AG09319 (cell line): Measurements from ENCODE around the gene VTI1A.

Source experiments
- DNase-seq: peaks from one replicate; pipeline ENCODE4 v3.0.0-alpha.2; 2010; ENCODE audit warnings: low read depth; ENCODE audit errors: extremely low read depth
- TF ChIP-seq, protein P1 (sequence below): IDR thresholded peaks from 2 replicates; pipeline ENCODE4 v1.5.1; 2011; ENCODE audit warnings: low read depth, mild to moderate bottlenecking, inconsistent platforms, low read length, moderate library complexity

VTI1A gene

DNA sequence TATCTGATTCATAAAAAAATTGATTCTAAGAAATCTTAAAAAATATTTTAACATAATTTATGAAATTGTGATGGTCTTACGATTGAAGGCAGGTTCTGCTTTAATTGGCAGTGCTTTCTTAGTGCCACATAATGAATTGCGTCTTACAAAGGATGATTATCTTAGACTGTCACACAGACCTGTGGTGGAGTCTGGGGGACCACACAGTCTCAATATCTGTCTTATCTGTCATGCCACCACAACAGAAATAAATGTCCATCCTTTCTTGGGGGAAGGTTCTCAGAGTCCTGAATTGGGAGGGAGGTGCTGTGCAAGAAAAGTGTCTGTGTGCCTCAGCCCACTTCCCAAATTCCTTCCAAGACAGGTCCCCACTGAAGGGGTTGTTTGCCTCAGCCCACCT lies 34.3 kb upstream of the VTI1A start:
- no peak for DNase-seq
- TF ChIP-seq, protein P1, sequence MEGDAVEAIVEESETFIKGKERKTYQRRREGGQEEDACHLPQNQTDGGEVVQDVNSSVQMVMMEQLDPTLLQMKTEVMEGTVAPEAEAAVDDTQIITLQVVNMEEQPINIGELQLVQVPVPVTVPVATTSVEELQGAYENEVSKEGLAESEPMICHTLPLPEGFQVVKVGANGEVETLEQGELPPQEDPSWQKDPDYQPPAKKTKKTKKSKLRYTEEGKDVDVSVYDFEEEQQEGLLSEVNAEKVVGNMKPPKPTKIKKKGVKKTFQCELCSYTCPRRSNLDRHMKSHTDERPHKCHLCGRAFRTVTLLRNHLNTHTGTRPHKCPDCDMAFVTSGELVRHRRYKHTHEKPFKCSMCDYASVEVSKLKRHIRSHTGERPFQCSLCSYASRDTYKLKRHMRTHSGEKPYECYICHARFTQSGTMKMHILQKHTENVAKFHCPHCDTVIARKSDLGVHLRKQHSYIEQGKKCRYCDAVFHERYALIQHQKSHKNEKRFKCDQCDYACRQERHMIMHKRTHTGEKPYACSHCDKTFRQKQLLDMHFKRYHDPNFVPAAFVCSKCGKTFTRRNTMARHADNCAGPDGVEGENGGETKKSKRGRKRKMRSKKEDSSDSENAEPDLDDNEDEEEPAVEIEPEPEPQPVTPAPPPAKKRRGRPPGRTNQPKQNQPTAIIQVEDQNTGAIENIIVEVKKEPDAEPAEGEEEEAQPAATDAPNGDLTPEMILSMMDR = no peak

DNA sequence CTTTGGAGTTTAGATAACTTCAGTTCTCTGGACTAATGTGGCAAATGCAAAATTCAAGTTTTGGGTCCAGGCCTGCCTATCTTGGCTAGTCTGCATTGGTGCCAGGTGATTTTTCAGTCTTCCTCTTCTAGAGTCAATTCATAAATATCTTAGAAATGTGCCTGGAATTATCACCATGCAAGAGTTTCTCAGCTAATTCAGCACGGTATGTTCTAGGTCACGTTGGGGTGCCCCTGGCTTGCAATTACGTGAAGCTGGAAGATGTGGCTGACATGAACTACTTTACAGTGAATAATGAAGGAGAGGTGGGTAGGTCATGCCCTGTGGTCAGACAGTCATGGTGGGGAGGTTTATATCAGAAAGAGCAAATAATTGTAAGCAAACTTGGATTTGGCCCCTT lies 25.3 kb upstream of the VTI1A start:
- no peak for DNase-seq
- TF ChIP-seq, protein P1 = no peak

DNA sequence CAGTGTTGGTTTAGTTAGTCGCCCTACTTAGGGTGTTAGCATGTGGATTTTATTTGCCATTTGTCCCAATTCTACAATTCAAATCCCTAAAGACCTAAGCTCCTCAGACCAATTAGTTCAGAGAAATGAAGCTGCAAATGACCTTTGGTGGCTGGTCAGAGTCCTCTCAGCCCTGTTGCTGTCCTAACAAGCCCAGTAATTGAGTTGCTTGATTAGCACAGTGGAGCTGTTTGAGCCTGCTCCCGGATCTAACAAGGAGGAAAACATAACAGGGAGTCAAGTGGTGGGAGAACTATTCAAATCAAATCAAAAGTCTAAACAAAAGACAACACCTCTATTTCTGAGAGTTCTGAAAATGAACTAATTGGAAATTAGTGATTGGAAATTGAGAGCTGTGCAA lies 22.4 kb upstream of the VTI1A start:
- DNase-seq = no peak
- TF ChIP-seq, protein P1 = no peak

DNA sequence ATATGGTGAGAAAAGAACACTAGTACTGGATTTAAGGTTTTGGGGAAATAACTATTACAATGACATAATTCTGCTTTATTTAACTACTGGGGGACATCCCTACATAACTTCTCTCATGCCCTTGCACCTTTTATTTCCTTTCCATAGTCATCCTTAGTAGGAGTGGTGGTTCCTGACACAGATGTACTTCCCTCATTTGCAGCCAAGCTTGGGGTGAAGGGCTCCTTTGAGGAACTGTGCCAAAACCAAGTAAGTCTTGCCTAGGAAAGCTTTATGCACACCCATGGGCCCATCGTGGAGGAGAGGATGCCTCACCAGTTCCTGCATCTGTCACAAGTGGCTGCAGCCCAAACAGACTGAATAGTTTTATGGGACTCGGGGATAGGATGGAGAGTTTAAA lies 20.9 kb upstream of the VTI1A start:
- TF ChIP-seq, protein P1 = no peak
- no peak for DNase-seq

DNA sequence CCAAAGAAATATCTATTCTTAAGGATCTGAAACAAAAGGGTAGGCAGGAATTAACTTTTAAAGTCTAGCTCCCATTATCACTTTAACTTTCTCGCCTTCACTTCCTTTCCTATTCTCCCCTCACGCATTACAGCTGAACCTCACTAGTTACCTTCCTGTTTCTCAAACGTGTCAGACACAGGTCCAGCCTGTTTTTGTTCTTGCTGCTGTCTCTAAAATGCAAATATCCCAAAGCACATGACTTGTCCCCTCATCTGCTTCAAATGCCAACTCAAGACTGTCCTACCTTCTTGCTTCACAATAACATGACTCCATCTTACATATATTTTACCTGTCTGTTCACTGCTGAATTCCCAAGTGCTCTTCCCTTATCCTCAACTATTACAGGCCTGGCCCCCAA lies 17.9 kb upstream of the VTI1A start:
- DNase-seq = no peak

DNA sequence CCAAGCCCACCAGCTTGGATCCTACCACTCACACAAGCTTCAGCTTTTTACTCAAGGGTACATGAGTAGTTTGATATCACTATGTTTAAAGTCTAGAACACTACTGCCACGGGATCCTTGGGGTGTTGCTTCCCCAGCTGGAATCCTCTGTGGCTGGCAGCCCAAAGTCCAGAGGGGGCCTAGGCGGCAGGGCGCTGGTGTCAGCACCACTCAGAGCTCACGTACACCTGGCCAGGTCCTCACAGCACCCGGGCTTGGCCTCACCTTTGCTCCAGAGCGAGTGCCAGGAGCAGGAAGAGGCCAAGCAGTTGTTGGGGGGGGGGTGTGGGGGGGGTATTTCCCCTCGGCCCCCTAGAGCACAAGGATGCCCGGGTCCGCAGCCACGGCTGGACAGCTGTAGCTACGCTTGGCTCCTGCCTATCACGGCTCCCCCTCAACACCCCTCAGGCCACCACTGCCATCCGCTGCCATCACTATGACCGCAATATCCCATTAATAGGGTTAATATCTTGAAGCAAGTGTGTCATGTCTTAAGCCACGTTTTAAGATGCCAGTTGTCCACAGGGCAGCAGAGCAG lies 17.3 kb upstream of the VTI1A start:
- TF ChIP-seq, protein P1 = no peak
- no peak for DNase-seq

More for the DNA sequence above, 17.9 kb upstream of the VTI1A start:
- TF ChIP-seq, protein P1 = no peak

DNA sequence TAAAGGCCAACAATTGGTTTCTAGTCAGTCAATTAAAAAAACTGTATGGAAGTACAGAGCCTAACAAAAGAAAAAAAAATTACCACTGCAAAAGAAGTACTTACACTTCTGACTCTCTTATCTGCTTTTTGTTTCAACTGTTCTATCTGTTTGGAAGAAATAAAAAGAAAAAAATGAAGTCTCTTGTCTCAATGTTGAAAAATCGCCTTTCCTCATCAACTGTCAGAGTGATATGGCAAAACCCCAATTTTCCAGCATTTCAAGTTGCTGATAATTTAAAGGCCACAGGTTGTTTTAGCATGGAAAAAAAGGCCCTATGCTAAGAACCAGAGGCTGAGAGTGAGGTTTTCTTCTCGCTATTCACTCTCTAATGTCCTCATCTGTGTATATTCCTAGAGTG lies 13.9 kb upstream of the VTI1A start:
- TF ChIP-seq, protein P1 = no peak
- DNase-seq = no peak
